Immature natural killer cell (primary cell): ENCODE results near the gene CDC45. TPM values are rescaled to one million over a fixed set of nuclear protein-coding genes. Genes with fewer than 3 reads are reported as not detected.
A peak's percentile ranks its signal among the peaks of the same experiment; 100 is the strongest.
"Not testable (repeated sequence)": the region's sequence is repeated elsewhere in the genome, so short reads cannot be mapped to it uniquely, and the experiment has no call there.

Experiments
- DNase-seq, 3 donors: peaks; one replicate each; pipeline ENCODE4 v3.0.0; 2022; ENCODE audit warnings: mixed read lengths in 1 of 3
- H3K27ac Mint-ChIP-seq, 6 donors: one replicate each; pipeline ENCODE4 v1.8.0; 2020; ENCODE audit warnings: mixed read lengths in 6 of 6, mild to moderate bottlenecking in 5 of 6, inconsistent platforms in 4 of 6, moderate library complexity in 3 of 6
- H3K27me3 Mint-ChIP-seq, 3 donors: one replicate each; pipeline ENCODE4 v1.8.0; 2020 to 2021; ENCODE audit warnings: low read depth in 3 of 3, mild to moderate bottlenecking in 3 of 3, mixed read lengths in 3 of 3, moderate library complexity in 3 of 3, inconsistent platforms in 1 of 3
- H3K36me3 Mint-ChIP-seq, 3 donors: one replicate each; pipeline ENCODE4 v1.8.0; 2020; ENCODE audit warnings: mixed read lengths in 3 of 3, inconsistent platforms in 2 of 3, mild to moderate bottlenecking in 2 of 3
- H3K4me1 Mint-ChIP-seq, 2 donors: one replicate each; pipeline ENCODE4 v1.8.0; 2020; ENCODE audit warnings: inconsistent platforms in 2 of 2, mild to moderate bottlenecking in 2 of 2, mixed read lengths in 2 of 2, moderate library complexity in 1 of 2
- H3K4me3 Mint-ChIP-seq, 5 donors: one replicate each; pipeline ENCODE4 v1.8.0; 2020; ENCODE audit warnings: mild to moderate bottlenecking in 5 of 5, mixed read lengths in 5 of 5, inconsistent platforms in 3 of 5, moderate library complexity in 3 of 5
- H3K9me3 Mint-ChIP-seq, 6 donors: one replicate each; pipeline ENCODE4 v1.8.0; 2020; ENCODE audit warnings: mild to moderate bottlenecking in 6 of 6, mixed read lengths in 6 of 6, inconsistent platforms in 4 of 6, moderate library complexity in 3 of 6
- polyA plus RNA-seq, 3 donors: library from polyadenylated mRNA; unstranded; fragments of 300-500 nt; fragmentation: Illumina TruSeq; gene quantifications; one replicate each; pipeline ENCODE4 v1.2.3, GENCODE V29; 2021

Gene CDC45
- polyA plus RNA-seq, 3 donors from 2014 or later = 3.1 to 3.5 TPM; not detected in 1

DNA sequence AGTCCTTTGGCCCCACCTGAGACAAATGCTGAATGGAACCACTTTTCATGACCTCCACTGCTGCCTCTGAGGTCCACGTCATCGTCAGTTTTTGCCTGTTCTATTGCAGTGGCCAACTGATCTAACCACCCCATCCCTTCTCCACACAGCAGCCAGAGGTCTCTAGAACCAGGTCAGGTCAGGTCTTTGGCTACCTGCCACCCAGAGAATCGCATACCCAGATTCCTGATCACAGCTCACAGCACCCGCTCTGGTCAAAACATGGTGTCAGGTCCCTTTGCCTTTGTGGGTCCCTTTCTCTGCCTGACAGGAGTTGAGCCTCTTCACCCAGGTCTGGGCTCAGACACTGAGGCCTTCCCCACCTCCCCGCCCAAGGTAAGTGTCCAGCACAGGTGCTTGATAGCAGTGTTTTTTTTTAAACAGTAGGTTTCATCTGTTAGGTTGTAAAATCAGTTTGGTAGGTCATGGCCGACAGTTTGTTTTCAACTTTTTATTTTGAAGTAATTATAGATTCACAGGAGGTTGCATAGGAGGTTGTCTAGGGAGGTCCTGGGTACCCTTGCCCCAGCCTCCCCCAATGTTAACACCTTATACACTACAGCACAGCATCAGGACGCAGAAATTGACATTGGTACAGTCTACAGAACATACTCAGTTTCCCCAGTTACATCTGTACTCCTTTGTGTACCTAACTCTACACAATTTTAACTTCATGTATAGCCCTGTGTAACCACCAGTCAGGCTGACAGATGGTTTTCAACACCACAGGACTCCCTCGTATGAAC, 39.1 kb upstream of the CDC45 start:
- Mint-ChIP-seq H3K27me3 (peaks cover 0 to 2% (median 0%) of the 10 kb centered on the region in 3 donors), H3K9me3 (no peaks in the 10 kb centered on the region), H3K27ac (peak overlapping the region in 5 of 6 donors; percentile 9 to 64 (median 34)), H3K36me3 (peaks cover 0 to 5% (median 0%) of the 10 kb centered on the region in 3 donors), H3K4me1 (peaks cover 30% of the 10 kb centered on the region in 2 donors), H3K4me3 (no peak overlapping the region)
- DNase-seq = no peak

DNA sequence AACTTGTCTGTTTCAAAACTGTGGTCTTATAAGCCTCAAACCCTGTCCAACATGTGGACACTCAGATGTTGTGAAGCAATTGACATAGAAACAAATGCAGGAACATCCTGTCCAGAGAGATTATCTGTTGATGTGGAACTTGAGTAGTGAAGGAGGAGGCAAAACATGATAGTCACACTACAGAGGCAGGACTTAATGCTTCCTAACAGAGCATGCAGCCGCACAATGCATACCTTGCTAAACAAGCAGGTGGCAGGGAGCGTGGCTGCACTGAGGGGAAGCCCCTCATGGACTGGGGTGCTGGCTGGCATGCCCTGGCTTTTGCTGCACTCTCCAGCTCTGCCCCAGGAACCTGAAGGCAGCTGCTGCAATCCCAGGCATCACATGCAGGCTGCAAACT, 37.6 kb upstream of the CDC45 start:
- H3K4me3 Mint-ChIP-seq = no peak overlapping the region
- peaks cover 41 to 44% of the 10 kb centered on the region in 2 donors for H3K4me1 Mint-ChIP-seq
- no peaks in the 10 kb centered on the region for H3K9me3 Mint-ChIP-seq
- H3K27ac Mint-ChIP-seq = peak overlapping the region in 1 of 6 donors; percentile 39
- peaks cover 0 to 5% (median 0%) of the 10 kb centered on the region in 3 donors for H3K36me3 Mint-ChIP-seq
- peaks cover 0 to 2% (median 0%) of the 10 kb centered on the region in 3 donors for H3K27me3 Mint-ChIP-seq
- DNase-seq = no peak

DNA sequence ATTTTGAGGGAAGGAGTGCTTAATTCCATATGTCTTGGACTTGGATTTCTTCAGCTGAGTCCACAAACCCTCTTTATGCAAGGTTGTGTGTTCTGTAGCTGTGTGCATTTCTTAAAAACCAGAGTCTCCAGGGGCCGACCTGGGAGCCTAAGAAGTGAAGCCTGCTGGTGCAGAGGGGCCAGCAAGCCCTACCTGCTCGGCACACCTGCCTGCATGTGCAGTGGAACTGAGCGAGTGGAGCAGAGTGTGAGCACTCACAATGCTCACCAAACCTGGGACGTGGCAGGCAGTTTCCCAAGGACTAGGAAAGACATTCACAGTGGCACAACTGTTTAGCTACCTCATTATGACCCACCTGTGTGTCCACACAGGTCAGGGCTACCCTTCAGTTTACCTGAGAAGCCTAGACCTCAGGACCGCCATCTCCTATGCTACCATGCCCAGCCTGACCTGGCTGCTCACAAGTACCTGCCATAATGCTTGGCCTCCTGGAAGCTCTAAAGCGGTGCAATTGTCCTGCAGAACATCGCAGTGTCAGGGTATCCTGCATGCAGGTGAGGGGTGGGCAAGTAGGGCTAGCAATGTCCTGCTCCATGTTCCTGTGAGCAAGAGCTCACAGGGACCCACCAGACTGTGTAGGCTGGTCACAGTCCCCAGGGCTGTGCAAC, 36.0 kb upstream of the CDC45 start:
- peak overlapping the region in 2 of 6 donors; percentile 28 to 39 for H3K27ac Mint-ChIP-seq
- H3K36me3 Mint-ChIP-seq = peaks cover 0 to 5% (median 0%) of the 10 kb centered on the region in 3 donors
- DNase-seq = no peak
- H3K4me1 Mint-ChIP-seq = peaks cover 47 to 58% of the 10 kb centered on the region in 2 donors
- no peak overlapping the region for H3K4me3 Mint-ChIP-seq
- peaks cover 0 to 6% (median 2%) of the 10 kb centered on the region in 3 donors for H3K27me3 Mint-ChIP-seq
- no peaks in the 10 kb centered on the region for H3K9me3 Mint-ChIP-seq

DNA sequence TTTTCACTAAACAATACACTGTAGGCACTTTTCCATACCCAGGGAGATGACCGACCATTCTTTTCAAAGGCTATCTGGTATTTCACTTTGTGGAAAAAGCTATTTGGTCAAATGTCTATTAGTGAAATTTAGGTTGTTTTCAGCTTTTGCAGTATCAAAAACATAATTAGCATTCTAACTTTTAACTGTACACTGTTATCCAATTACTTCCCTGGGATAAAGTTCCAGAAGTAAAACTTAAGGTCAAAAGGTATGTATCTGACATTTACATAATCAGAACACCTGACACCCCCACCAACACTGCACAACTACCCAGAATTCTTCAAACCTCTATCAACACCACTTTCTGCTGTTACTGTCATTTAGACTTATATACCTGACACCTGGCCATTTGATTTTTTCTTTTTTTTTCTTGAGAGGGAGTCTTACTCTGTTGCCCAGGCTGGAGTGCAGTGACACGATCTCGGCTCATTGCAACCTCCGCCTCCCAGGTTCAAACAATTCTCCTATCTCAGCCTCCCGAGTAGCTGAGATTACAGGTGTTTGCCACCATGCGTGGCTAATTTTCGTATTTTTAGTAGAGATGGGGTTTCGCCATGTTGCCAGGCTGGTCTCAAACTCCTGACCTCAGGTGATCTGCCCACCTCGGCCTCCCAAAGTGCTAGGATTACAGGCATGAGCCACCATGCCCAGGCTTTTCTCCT, 34.3 kb upstream of the CDC45 start:
- peak overlapping the region; percentile 15 to 65 (median 36) for H3K4me3 Mint-ChIP-seq
- not testable (repeated sequence) for DNase-seq, H3K27me3 Mint-ChIP-seq, H3K9me3 Mint-ChIP-seq, H3K36me3 Mint-ChIP-seq
- H3K4me1 Mint-ChIP-seq = peaks cover 46 to 59% of the 10 kb centered on the region in 2 donors
- H3K27ac Mint-ChIP-seq = peak overlapping the region; percentile 3 to 70 (median 43)

DNA sequence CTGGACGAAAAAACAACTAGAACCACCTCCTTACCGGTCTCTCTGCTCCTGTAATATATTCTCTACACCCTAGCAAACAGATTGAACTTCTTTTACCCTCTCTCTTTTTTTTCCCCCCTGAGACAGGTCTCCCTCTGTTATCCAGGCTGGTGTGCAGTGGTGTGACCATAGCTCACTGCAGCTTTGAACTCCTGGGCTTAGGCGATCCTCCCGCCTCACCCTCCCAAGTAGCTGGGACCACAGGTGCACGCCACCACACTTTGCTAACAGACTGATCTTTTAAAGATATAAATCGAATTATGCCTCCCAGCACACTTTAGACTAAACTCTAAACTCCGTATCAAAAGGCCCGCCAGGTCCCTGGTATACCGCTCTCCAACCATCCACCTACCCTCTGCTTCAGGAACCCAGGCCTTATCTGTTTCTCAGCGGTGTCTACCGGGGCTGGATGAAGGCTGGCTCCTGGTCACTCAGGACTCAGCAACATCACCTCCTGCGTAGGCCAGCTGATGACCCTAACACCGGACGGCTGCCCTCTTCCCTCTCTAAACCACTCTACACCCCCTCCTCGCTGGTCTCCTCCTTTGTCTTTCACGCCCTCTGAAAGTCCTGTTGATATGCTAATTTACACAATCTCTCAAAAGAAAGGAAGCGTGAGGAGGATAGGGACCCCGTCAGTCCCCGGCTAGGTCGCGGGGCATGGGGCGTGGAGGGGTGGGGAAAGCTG, 33.0 kb upstream of the CDC45 start:
- H3K36me3 Mint-ChIP-seq = peaks cover 0 to 13% (median 0%) of the 10 kb centered on the region in 3 donors
- H3K9me3 Mint-ChIP-seq = no peaks in the 10 kb centered on the region
- H3K4me3 Mint-ChIP-seq = peak overlapping the region; percentile 87 to 95 (median 93)
- DNase-seq = no peak
- peaks cover 0 to 9% (median 0%) of the 10 kb centered on the region in 3 donors for H3K27me3 Mint-ChIP-seq
- H3K4me1 Mint-ChIP-seq = peaks cover 44 to 54% of the 10 kb centered on the region in 2 donors
- peak overlapping the region; percentile 87 to 96 (median 90) for H3K27ac Mint-ChIP-seq

DNA sequence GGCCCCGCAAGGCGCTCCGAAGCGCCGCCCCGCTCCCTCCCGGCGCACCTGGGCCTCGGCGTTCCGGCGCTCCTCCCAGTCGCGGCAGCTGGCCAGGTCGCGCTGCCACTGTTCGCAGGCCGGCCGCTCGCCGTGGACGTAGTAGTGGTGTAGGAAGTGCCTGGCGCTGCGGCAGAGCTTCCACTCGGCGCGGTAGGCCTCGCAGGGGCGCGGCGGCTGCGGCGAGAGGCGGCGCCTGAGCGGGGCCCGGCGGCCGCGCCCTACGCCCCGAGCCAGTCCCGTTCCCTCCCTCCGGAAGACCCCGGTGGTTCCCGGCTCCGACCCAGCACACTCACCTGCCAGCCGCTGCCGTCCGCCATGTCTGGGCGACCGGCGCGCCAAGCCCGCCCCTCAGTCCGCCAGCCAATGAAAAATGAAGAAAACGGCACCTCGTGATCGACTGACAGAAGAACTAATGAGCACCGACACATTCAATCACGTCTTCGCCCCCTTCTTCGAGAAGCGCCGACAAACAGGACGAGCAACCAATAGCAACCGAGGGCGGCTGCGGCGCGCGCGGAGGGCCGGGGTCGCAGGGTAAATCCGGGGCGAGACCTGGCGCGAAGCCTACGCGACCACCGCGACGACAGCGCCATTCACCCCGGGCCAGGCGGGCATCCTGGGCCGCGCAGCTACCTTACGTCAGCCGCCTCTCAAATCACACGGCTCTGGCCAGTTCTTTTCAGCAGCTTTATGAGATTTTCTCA, 32.2 kb upstream of the CDC45 start, which contains the start of gene C22orf39:
Gene C22orf39 (minus strand): TSS at position 382 of the 746 bp plus-strand sequence. CDS start 23 bp downstream, at position 359.
- Mint-ChIP-seq H3K36me3 (peaks cover under 1 to 16% (median under 1%) of the 10 kb centered on the region in 3 donors), H3K27ac (peak within 1 kb of the TSS; percentile 87 to 98 (median 96)), H3K4me1 (peaks cover 40 to 54% of the 10 kb centered on the region in 2 donors), H3K9me3 (no peaks in the 10 kb centered on the region), H3K4me3 (peak within 1 kb of the TSS; percentile 87 to 98 (median 93)), H3K27me3 (peaks cover 0 to 9% (median 0%) of the 10 kb centered on the region in 3 donors)
- DNase-seq = peak; percentile 88 to 90 (median 89)

DNA sequence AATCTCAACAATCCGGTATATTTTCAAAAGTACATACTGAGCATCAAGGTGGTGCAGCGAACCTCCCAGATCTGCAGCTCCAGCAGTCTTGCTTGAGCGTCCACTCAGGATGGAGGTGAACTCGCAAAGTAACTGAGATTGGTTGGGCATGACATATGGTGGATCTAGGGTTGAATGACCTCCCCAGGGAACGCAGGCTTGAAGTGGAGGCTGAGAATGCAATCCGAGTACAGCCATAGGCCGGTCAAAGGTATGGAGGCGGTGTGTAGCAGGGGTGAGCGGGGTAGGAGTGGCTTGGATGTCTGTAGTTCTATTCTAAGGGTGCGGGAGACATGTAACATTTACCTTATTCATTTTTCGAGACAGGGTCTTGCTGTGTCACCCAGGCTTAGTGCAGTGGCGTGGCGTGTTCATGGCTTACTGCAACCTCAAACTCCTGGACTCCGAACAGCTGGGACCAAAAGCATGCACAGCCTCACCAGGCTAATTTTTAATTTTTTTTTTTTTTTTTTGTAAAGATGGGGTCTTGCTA, 31.6 kb upstream of the CDC45 start:
- H3K27ac Mint-ChIP-seq = peak overlapping the region; percentile 87 to 98 (median 96)
- peaks cover 4 to 14% (median 4%) of the 10 kb centered on the region in 3 donors for H3K36me3 Mint-ChIP-seq
- H3K27me3 Mint-ChIP-seq = peaks cover 0 to 9% (median 0%) of the 10 kb centered on the region in 3 donors
- H3K9me3 Mint-ChIP-seq = no peaks in the 10 kb centered on the region
- peak overlapping the region; percentile 87 to 98 (median 93) for H3K4me3 Mint-ChIP-seq
- DNase-seq = no peak
- peaks cover 39 to 50% of the 10 kb centered on the region in 2 donors for H3K4me1 Mint-ChIP-seq

DNA sequence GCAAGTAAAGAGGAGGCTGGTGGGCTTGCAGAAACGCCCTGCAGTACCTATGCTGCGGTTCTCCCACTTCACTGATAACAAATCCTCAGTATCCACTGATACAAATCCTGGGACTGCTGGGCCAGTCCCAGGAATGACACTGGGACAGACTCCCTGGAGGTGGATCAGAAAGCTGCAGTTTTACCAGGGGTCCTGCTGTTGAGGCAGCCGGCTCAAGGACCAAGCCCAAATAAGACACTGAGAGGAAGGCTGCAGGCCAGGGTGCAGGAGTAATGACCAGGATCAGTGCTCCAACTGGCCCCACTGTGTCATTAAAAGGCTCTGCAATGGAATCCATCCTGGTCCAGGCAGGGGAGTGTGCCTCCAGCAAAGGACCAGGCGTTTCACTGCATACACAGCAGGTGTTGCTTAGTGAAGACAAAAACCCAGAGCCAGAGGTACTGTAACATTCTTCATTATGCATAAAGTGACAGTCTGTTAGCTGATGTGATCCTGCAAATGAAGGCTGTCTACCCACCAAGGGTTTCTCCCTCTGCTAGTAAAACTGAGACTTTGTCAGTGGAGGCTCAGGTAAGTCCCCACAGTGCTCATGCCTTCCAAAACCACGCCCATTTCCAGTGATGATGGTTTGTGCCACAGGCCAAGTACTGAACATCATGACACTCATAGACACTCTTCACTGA, 30.8 kb upstream of the CDC45 start:
- Mint-ChIP-seq H3K27me3 (peaks cover 0 to 9% (median 0%) of the 10 kb centered on the region in 3 donors), H3K4me1 (peaks cover 32 to 44% of the 10 kb centered on the region in 2 donors), H3K4me3 (peak overlapping the region; percentile 28 to 95 (median 87)), H3K27ac (peak overlapping the region; percentile 16 to 98 (median 65)), H3K9me3 (no peaks in the 10 kb centered on the region), H3K36me3 (peaks cover 4 to 12% (median 5%) of the 10 kb centered on the region in 3 donors)
- no peak for DNase-seq

DNA sequence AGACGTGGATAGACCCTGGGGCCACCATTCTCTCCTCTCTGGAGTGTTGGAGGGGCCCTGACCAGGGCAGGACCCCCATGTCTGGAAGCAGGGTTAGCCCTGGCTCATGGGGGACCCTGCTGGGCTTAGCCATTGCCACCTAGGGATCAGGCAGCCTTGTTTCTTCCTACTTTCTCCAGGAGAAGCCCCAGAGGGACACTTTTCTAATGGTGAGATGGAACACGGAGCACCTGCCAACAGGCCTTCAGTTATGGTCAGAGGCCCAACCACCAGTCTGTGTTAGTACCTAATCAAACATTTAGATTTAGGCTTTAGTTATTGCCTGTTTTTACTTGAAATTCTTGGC, 30.3 kb upstream of the CDC45 start:
- Mint-ChIP-seq H3K36me3 (peaks cover 4 to 17% (median 10%) of the 10 kb centered on the region in 3 donors), H3K4me3 (peak overlapping the region in 3 of 5 donors; percentile 15 to 27 (median 21)), H3K9me3 (no peaks in the 10 kb centered on the region), H3K27ac (peak overlapping the region in 3 of 6 donors; percentile 16 to 29 (median 17)), H3K4me1 (peaks cover 27 to 40% of the 10 kb centered on the region in 2 donors), H3K27me3 (peaks cover 0 to 9% (median 0%) of the 10 kb centered on the region in 3 donors)
- no peak for DNase-seq

DNA sequence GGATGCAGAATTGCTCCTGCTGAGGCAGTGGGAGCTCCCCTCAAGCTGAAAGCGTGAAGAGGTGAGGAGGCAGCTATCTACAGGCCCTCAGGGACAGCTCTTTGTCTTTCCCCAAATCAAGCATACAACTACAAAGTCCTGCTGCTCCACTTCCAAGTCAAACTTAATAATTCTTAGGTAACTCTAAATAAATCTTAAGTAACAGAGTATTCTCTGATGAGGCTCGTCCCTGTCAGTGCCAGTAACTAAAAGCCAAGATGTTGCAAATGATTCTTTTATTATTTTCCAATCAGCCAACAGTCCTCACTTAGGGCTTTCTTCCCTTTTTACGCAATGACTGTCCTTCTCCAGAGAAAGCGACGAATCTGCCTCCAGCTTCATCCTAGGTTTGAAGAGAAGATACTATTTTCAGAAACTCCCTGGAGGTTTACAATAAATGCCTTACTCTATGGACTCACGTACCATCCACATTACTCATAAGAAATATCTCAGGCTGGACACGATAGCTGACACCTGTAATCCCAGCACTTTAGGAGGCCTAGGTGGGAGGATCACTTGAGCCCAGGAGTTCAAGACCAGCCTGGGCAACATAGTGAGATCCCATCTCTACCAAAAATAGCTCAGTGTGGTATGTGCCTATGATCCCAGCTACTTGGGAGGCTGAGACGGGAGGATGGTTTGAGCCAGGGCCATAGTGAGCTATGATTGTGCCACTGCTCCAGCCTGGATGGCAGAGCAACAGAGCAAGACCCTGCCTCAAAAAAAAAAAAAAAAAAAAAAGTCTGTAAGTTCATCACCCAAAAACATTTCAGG, 29.2 kb upstream of the CDC45 start:
- Mint-ChIP-seq H3K36me3 (peaks cover 4 to 26% (median 12%) of the 10 kb centered on the region in 3 donors), H3K4me3 (no peak overlapping the region), H3K9me3 (no peaks in the 10 kb centered on the region), H3K27me3 (peaks cover 0 to 10% (median 0%) of the 10 kb centered on the region in 3 donors), H3K27ac (peak overlapping the region in 1 of 6 donors; percentile 46), H3K4me1 (peaks cover 19 to 29% of the 10 kb centered on the region in 2 donors)
- no peak for DNase-seq

DNA sequence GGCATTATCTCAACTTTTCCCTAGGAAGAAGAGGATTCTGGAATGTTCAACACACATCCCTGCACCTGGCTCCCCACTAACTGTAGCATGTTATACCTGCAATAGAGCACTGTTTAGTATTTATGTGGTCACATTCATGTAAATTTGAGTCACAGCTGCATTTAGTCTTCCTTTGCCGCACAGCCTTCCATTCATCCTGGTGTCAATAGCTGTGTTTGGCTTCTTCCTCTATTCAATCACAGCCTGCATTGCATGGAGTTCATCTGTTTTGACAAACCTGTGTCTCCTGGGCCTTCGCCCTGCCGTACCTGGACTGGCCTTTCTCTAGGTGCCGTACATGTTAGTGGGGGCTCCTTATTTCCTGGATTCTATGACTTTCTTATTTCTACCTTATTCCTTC, 28.1 kb upstream of the CDC45 start:
- Mint-ChIP-seq H3K9me3 (no peaks in the 10 kb centered on the region), H3K27ac (peak overlapping the region in 3 of 6 donors; percentile 31 to 41 (median 38)), H3K4me1 (peaks cover 14 to 21% of the 10 kb centered on the region in 2 donors), H3K4me3 (no peak overlapping the region), H3K27me3 (peaks cover 0 to 10% (median 0%) of the 10 kb centered on the region in 3 donors), H3K36me3 (peaks cover 9 to 32% (median 12%) of the 10 kb centered on the region in 3 donors)
- no peak for DNase-seq
